ENCODE data around the gene ZNF366.
"Not testable (repeated sequence)": the region's sequence is repeated elsewhere in the genome, so short reads cannot be mapped to it uniquely, and the experiment has no call there.

The ZNF366 gene

DNA sequence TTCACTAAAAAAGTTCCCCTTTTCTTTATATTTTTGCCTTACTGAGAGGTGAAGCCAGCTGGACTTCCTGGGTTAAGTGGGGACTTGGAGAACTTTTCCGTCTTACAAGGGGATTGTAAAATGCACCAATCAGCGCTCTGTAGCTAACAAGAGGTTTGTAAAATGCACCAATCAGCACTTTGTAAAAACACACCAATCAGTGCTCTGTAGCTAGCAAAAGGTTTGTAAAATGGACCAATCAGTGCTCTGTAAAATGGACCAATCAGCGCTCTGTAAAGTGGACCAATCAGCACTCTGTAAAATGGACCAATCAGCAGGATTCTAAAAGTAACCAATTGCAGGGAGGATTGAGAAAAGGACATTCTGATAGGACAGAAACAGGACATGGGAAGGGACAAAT lies 102.4 kb downstream of the ZNF366 start:
- not testable (repeated sequence) for DNase-seq (ENCODE audit: low read depth)

- peak; percentile 24 for DNase-seq (ENCODE audit: low read depth)
These were observed 104.1 kb downstream of the ZNF366 start for GRCh38 chr5:72402959-72403628.

GRCh38 chr5:72402381-72402890 lies 104.8 kb downstream of the ZNF366 start:
- no peak for DNase-seq (ENCODE audit: low read depth)

DNA sequence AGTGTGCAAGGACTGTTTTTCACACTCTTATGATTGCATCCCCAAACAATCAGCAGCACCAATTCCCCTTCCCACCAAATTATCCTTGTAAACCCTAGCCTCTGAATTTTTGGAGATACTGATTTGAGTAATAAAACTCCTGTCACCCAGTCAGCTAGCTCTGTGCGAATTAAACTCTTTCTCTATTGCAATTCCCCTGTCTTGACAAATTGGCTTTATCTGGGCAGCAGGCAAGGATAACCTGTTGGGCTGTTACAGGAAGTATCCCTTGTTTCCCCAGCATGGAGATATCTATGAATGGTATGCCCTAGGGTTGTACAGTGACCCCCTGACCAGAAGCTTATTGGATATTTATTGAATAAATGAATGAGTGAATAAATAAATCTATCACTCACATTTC lies 106.3 kb downstream of the ZNF366 start:
- DNase-seq (ENCODE audit: low read depth) = no peak

DNA sequence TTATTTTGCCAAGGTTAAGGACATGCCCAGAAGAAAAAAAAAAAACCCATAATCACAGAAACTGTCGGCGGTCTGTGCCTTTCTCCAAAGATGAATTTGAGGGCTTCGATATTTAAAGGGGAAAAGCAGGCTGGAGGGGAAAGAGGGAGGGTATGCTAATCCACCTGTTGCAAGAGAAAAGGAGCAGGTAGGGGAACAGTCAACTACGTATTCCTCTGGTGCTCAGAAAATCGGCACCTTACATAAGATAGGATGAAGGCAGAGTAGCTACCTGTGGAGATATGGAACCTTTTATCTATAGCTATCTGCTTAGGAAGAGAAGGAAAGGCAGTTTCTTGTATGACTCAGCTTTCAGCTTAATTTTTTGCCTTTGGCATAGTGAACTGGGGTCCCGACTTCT lies 109.4 kb downstream of the ZNF366 start:
- DNase-seq (ENCODE audit: low read depth) = no peak

DNA sequence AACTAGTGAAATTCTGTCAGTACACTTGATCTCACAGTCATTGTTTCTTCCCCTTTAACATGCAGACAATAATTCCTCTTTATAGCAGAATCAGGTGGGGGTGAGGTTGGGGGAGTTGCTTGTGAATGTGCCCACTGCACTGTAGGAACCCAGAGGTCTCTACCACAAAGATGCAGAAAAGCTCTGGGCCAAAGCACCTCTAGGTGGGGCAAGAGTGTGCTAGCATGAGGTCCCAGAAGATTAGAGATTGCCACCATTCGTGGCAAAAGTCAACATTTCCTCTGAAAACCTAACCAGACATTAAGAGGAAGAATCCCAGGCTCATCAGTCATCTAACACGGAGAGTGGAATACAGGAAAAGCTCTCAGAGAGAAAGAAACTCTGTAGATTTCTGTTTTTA lies 112.5 kb downstream of the ZNF366 start:
- DNase-seq (ENCODE audit: low read depth) = peak; percentile 44

GRCh38 chr5:72393052-72393451 lies 114.2 kb downstream of the ZNF366 start:
- no peak for DNase-seq (ENCODE audit: low read depth)

All from amniotic epithelial cell (primary cell).